HL-60/S4 treated with retinoic acid at 250 ng/mL for 4 days and 3 days (cell line): ENCODE results near the gene CELF4.

Experiments
- in situ Hi-C: fragments of 300-500 bp; cut with MboI; formaldehyde crosslinking; loops from 2 replicates; pipeline ENCODE4 v1.7.0; 2022; ENCODE audit warnings: low sequenced_read_pairs

Gene CELF4

DNA sequence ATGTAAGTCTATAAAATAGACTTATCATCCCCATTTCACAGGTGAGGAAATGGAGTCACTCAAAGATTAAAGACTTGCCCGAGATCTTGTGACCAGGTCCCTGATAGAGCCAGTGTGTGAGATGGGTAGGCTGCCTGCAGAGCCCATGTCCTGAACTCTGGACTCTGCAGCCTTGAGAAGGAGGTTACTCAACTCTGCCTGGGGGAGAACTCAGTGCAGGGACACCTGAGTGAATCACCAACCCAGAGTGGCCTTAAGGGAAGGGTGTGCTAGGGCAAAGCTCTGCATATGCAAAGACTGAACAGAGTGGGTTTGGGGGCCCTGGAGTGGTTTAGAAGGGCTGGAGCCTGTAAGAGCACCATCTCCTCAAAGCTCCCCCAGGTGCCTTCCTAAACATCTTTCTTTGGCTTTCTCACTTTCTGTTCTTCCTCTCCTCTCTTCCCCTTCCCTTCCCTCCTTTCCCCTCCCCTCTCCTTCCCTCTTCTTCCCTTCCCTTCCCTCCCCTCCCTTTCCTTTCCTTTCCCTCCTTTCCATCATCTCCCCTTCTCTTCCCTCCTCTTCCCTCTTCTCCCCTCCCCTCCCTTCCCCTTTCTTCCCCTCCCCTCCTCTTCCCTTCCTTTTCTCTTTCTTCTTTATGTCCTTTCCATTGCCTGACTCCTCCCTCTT is 67.6 kb downstream of the CELF4 start:
- in situ Hi-C loops = no loop called here

DNA sequence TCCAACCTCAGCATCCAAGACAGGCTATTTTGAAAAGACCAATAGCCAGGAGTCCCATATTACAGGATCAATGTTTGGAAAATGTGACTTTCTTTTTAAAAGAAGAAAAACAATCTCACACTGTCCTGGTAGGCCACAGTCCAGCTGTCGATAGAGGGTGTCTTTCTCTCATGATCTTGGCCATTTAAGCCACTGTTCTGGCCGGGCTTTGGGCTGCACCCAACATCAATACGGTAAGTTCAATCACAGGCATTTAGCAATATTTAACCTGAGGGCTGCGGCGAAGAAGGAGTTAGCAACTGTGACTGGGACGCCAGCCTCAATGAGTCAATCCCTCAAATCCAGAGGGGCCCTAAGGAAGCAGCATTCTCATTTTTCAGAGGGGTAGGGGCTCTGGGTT is 69.0 kb downstream of the CELF4 start:
- in situ Hi-C loops = no loop called here

DNA sequence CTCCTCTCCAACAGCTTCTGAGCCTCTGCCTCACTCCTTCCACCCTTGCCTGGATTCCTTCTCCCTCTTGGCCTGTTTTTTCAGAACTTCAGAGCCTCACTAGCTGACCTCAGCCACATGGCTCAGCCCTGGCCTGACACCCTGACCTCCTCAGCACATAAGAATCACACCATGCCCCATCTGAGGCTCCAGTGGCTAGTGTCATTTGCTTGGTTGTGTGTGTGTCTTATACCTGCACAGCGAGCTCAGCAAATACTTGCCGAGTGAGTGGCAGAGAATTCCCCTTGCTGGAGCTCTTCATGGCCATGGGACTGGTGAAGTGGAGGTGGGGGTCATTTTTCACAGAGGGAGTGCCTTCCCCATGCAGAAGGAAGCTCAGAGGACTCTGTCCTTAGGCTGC is 70.2 kb downstream of the CELF4 start:
- in situ Hi-C loops = no loop called here

DNA sequence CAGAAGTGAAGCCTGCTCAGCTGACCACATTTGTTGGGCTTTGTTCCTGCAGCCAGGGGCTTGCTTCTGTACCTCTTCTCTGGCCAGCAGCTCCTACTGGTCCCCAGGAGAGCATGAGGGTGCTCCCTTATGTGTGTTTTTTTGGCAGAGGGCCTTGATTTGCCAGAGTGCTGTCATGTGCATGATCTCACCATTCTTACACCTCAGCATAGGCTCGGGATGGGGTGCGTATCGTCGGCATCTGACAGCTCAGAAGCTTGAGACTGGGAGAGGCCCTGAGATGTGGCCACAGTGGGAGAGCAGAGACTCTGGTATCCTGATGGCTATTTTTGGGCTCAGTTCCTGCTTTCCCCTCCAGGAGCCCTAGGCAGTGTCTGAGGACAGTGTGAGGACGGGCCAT is 71.2 kb downstream of the CELF4 start:
- in situ Hi-C loops = no loop called here

DNA sequence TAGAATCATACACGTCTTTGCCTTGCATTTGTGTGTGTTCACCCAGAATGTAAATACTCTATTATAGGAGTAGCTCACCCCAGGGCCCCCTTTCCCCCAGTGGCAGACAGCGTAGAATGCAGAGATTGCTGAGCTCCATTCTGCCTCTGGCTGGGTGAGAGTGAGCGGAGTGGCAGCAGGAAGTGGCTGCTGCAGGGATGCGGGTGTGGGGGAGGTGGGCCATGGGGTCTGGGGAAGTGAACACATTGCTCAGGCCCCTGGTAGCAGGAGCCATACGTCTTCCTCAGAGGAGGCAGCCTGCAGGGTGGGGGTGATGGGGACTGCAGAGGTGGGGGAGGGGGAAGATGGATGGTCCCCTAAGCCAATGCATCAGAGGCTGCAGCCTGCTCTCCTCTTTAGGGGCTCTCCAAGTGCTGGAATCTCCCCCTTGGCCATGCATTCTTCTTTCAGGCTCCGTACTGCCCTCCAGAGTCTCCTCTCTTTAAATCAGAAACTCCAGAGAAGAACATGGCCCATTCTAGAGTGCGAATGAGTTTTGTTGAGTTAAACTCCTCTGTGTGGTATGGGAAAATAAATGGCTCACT is 72.2 kb downstream of the CELF4 start:
- in situ Hi-C loops = no loop called here

DNA sequence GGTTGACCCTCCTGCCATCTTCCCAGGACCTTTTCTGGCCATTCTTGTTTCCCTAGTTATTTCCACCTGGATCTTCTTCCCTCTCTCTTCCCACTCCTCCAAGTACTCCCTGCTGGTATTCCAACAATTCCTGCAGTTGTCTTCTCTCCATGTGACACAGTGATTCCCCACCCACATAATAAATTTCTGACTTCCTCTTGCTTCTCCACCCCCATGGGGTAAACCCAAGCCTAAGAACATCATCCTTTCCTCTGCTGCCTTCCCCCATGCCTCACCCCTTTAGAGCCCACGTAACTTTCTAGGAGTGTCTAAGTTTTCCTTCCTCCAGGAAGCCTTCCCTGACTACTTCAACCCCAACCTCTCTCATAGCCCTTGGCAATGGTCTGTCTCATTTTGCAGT is 72.6 kb downstream of the CELF4 start:
- in situ Hi-C loops = no loop called here

DNA sequence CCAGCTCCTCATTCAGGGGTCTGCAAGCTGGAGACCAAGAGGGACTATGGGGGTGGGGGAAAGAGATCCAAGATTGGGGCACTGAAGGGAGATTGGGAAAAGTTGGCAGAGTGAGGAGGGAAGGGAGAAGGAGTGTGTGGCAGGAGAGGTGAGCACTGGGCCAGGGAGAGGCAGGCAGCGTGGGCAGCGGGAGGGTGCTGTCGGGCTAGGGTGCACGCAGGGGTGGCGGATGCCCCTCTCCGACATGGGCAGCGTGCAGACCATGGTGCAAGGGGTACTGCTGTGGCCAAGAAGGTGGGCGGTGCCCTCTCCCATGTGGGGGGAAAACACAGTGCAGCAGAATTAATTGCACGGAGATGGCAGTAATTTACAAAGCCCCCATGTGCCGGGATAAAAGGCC is 74.1 kb downstream of the CELF4 start:
- in situ Hi-C loops = no loop called here

DNA sequence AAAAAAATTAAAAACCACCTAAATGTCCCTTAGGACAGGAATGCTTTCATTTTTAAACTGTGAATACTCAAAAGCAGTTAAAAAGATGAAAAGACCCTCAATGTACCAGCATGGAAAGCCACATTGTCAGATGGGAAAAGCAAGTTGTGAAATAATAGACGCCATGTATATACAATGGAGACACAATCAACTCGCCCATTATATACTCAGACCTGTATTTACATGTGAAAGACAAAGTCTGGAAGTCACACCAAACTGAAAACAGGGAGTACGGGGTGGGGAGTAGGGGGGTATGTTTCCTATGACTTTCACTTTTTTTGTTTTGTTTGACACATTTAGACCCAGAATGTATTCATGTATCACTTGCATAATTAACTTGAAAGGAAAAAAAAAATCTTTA is 75.6 kb downstream of the CELF4 start:
- in situ Hi-C loops = no loop called here

DNA sequence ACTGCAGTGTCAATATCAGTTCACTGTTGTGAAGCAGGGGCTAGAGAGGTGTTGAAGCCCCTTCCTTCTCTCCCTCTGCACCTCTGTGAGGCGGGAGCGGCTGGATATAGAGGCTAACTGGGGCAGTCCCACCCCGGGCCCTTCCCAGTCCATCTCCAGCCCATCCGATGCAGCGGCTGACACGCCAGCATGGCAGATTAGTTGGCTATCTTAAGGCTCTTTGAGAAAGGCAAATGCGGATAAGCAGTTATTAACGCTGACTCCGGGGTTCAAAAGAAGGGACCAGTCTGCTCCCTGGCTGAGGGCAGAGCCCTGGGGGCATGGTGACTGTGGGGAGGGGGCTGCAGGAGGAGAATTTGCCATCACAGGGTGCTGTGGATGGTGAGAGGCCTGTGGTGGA is 76.6 kb downstream of the CELF4 start:
- in situ Hi-C loops = no loop called here

DNA sequence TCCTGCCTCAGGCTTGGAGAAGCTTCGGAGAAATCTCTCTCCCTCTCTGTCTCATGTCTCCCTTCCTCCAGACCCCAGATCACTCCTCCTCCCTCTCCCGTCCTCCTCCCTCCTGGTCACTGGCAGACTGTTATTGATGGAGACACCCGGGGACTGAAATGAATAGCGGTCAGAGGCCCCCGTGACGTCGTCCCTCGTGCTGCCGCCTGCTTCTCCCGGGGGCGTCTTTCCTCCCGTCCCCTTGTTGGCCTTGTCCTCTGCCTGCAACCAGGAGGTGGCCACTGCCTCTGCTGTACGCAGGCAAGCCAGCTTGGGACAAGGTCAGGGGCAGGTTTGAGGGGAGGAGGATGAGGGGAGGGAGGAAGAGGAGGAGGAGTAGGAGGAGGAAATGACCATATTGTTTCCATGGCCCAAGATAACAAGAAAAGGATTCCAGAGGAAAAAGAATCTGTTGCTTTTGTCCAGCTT is 78.2 kb downstream of the CELF4 start:
- in situ Hi-C loops = no loop called here

DNA sequence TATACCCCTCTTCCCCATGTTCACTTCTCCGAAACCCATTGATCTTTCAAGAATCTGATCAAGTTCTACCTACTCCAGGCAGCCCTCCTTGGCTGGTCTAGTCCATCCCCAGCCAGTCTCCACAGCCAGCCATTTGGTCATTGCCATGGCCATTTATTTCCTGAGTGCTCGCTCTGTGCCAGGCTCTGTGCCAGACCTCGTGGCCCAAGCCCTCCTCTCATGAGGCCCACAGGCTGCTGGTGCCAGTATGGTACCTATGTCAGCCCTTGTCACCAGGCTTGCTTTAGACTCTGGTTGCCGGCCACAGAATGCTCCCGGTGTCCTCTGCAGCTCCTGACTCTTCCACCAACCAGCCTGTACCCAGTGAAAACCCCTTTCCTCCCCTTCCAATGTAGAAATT is 78.8 kb downstream of the CELF4 start:
- in situ Hi-C loops = no loop called here

DNA sequence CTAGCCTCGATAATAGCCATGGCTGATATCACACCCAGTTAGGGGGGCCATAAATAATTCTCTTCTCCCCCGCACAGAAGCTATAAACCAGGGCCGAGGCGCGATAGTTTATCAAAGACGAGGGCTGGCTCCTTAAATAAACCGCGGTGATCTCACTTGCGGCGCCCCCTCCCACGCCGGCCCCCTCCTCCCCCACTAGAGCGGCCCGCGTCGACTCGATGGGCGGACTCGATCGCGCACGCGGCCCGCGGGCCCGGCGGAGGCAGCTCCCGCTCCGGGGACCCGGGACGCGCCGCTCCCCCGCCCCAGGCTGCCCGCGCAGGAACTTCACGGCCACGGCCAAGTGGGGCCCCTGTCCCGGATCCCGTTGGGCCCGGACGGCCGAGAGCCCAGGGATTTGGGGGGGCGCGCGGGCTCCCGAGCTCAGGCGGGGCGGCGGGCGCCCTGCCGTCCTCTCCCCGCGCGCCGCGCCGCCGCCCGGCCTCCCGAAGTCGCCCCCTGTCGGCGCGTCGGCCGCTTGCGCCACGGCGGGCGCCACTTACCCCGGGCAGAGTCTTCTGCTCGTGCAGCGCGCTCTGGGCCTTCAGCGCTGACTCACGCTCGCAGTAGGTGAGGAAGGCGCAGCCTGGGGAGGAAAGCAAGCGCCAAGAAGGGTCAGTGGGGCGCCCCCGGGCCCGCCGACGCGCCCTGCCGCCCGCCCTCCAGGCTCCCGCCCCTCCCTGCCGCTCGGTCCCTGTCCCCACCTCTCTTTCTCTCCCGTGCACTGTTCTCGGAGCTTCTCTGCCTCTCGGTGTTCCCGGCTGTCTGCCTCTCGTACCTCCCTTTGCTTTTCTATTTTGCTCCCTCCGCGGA is 80.4 kb downstream of the CELF4 start:
- in situ Hi-C loops = no loop called here

DNA sequence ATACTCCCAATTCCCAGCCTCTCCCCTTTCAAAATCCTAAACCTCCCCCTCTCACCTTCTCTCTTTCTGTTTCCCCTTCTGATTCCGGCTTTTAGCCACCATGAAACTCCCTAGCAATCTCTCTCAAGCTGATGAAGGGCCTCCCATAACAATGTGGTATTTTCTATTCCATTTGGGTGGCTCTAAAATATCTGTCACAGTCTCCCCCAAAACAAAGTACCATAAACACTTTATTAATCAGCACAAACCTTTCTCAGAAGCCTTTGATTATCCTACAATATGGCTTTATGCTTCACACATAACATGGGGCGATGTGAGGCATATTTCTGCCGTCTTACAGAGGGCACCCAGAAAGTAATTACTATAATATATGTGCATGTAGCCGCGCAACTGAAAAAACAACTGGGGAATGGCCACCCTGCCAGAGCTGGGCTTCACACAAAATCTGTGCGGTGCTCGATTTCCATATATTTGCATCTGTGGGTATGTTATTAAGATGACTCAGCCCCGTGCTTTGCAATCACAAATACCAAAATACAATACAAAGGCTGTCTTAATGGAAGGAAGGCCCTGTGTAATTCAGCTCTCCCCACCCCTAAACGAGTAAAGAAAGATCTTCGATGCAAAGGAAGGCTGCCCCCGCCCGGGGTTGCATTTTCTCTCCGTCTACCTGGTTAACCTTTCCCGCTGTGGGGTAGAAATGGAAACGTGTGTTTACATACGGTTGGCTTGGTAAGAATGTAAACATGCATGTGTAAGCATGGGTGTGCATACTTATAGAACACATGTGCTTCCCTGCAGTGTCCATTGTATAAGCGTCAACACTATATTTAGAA is 81.4 kb downstream of the CELF4 start:
- in situ Hi-C loops = no loop called here

DNA sequence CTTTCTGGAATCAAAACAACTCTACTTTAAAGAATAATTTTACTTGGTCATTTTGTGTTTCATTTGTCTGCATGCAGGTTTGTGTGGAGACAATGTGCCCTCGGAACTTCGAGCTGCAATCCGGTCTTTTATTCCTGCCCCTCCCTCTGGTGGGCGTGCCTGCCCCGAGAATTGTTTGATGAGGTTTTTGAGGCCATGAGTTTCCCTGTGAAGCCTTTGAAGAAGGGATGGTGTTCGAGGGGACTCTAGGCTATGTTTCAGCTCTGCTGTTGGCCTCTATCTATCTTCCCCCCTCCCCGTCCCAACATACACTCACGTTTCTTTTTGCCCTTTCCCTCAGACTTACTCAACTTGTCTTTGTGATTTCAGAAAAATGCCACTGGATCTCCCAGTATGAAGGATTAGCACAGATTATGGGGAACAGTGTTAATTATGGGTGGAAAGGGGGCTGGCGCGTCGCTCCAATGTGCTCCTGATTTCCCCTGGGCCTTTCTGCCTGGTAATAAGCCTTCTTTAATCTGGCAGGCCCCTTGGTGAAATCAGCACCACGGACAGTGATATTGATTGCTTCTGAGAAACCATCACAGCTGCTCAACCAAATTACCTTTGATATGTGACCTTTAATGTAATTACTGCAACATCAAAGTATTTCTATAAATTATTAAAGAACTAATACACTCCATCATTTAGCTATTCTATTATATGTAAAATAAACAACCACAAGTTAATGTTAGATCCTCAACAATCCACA is 82.2 kb downstream of the CELF4 start:
- in situ Hi-C loops = no loop called here

DNA sequence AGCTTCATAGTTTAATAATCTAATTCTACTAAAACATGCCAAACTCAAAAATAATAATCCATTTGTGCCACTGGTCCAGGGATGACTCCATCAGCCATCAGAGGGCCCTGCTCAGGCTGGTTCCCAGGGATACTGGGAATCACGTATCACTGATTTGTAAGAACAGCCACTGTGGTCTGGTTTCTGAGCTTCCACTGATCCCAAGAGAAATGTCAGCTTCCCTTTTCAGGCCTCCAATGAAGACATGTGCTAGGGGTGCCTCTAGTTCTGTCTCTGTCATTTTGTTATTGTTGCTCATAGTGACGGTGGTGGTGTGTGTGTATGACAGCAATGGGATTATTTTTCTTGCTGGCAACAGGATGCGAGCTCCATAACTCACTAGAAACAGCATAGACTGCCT is 83.2 kb downstream of the CELF4 start:
- in situ Hi-C loops = no loop called here

DNA sequence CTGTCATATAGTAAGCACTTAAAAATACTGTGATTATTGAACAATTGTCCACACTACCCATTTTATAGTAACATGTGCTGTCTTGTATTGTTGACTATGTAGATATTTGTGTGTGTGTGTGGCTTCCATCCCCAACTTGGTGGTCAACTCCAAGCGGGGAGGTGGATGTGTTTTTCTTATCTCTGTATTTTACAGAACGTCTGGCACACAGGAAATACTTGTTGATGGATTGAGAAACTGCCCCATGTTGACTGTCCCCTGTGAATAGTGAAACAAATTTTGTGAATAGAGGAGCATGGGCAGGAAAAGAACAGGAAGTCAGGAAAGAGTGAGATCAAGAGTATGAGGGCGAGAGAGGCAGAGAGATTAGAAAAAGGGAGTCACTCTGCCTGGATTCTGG is 83.6 kb downstream of the CELF4 start:
- in situ Hi-C loops = no loop called here

DNA sequence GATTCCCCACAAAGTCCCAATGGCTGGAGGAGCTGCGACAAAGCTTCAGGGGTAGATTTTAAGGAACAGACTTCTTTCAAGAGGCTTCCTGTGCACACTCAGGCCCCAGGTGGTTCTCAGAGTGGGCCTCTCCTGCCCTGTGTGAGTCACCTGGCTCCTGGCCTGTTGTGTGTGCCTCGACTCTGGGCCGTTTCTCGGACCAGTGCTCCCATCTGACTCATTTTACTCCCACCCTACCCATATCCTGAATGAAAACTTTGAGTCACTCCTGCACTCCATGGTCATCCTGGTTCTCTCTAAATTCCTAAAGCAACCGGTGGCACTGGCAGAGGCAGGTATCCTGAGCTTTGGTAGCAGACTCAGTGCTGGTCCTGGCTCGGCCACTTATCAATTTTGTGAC is 84.1 kb downstream of the CELF4 start:
- in situ Hi-C loops = no loop called here

DNA sequence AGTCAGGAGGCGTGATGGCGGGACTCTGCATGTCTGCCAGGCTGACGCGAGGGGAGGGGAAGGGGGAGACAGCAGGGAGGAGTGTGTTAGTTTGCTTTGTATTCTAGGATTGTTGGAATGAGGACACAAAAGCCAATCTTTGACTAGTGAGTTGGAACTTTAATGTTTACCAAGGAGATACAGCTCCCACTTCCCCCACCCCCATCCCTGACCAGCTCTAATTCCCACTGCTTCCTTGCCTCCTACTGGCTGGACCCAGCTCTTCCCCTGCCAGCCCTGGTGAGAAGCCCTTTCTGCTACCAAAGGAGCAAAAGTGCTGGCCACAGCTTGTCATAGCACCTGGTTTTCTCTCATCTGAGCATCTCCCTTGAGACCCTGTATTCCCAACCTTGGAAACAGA is 84.5 kb downstream of the CELF4 start:
- in situ Hi-C loops = no loop called here

DNA sequence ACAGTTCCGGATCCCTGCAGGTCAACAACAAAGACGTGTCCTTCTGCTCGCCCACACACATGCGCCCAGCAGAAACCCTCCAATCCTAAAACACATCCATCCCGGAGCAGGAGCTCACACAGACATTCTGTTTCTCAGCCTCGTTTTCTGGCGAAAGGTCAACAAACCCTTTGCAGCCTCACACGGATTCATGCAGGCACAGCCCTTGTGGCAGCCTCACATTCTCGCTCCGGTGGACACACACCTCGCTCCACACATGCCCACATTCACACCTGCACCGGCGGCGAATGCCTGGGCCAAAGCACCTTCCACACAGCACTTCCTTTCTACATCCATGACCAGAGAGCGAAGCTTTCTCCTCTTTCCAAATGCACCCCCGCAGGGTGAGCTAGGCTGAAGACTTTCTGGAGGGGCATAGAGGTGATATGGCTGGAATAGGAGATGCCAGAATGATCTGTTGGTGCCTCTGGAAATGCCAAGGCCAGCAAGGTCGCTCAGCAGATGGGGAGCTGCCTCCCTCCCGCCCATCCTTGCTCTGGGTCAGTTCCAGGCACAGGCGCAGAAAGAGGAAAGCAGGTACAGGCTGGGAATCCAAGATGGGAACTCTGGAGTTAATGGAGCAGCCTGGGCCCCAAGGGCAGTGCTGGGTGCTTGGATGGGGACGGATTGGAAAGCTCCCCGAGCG is 88.8 kb downstream of the CELF4 start:
- in situ Hi-C loops = no loop called here

DNA sequence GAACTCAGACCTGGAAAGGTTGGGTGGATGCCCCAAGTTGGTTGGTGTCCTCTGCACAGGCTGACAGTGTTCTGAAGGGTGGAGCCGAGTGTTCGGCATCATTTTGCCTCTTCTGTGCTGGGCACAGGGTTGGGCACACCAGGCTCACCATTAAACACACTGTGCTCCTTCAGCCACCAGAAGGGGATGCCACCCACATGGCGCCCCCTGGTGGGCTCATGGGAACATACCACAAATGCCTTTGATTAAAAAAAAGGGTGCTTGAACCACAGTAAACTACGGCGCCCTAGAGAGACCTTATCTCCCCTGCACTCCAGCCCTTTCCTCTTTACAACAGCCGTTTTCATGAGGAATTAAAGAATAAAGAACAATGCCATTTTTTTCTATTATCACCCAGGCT is 89.4 kb downstream of the CELF4 start:
- in situ Hi-C loops = no loop called here
